ENCODE results near the gene GAS2L2. TPM values are rescaled to one million over a fixed set of nuclear protein-coding genes. Genes with fewer than 3 reads are reported as not detected.

Gene GAS2L2
- total RNA-seq, 1 donor from 2014 or later = 3.1 TPM

- no peak for TF ChIP-seq CTCF (IDR thresholded peaks at IDR 0.05)
- Histone ChIP-seq H3K27me3 (ENCODE audit: low read depth) (peaks cover 36% of the 10 kb centered on the region), H3K9me3 (no peaks in the 10 kb centered on the region), H3K36me3 (no peaks in the 10 kb centered on the region), H3K27ac (no peak overlapping the region), H3K4me3 (no peak overlapping the region), H3K4me1 (peaks cover 6% of the 10 kb centered on the region)
- ATAC-seq (no peak), DNase-seq (no peak)
- intact Hi-C loops (cut with DNase I) = loop anchor here (10.0 kb wide), 1 partner anchor 135 kb away; no protein-coding TSS in a partner anchor
Measured at GRCh38 chr17:35749560-35750412, 3.3 kb downstream of the GAS2L2 start.

- H3K27ac ChIP-seq = no peak overlapping the region
- H3K9me3 ChIP-seq = no peaks in the 10 kb centered on the region
- H3K4me1 ChIP-seq = peaks cover 6% of the 10 kb centered on the region
- no peaks in the 10 kb centered on the region for H3K36me3 ChIP-seq
- intact Hi-C loops (cut with DNase I) = loop anchor here (10.0 kb wide), 1 partner anchor 134 kb away; no protein-coding TSS in a partner anchor
- H3K27me3 ChIP-seq (ENCODE audit: low read depth) = peaks cover 36% of the 10 kb centered on the region
- DNase-seq (no peak), ATAC-seq (no peak)
- H3K4me3 ChIP-seq = no peak overlapping the region
- TF ChIP-seq CTCF (IDR thresholded peaks at IDR 0.05) = no peak
Measured at GRCh38 chr17:35748979-35749378, 4.1 kb downstream of the GAS2L2 start.

GRCh38 chr17:35748341-35748841 is 4.6 kb downstream of the GAS2L2 start:
- Histone ChIP-seq H3K27me3 (ENCODE audit: low read depth) (peaks cover 36% of the 10 kb centered on the region), H3K4me1 (peaks cover 6% of the 10 kb centered on the region), H3K36me3 (no peaks in the 10 kb centered on the region), H3K9me3 (no peaks in the 10 kb centered on the region), H3K4me3 (no peak overlapping the region), H3K27ac (no peak overlapping the region)
- ATAC-seq (peak; percentile 41 to 50), DNase-seq (no peak)
- TF ChIP-seq CTCF (IDR thresholded peaks at IDR 0.05) = no peak
- intact Hi-C loops (cut with DNase I) = loop anchor here (10.0 kb wide), 1 partner anchor 134 kb away; no protein-coding TSS in a partner anchor

- Histone ChIP-seq H3K4me1 (peaks cover 6% of the 10 kb centered on the region), H3K27ac (no peak overlapping the region), H3K4me3 (no peak overlapping the region), H3K9me3 (no peaks in the 10 kb centered on the region), H3K36me3 (no peaks in the 10 kb centered on the region), H3K27me3 (ENCODE audit: low read depth) (peaks cover 42% of the 10 kb centered on the region)
- intact Hi-C loops (cut with DNase I) = loop anchor here (10.0 kb wide), 1 partner anchor 133 kb away; no protein-coding TSS in a partner anchor
- DNase-seq (peak; percentile 72), ATAC-seq (peak; percentile 83 to 88)
- TF ChIP-seq CTCF (IDR thresholded peaks at IDR 0.05) = peak; percentile 88
Measured at GRCh38 chr17:35747540-35748017, 5.5 kb downstream of the GAS2L2 start.

GRCh38 chr17:35745749-35746320 is 7.2 kb downstream of the GAS2L2 start:
- DNase-seq = no peak

More at GRCh38 chr17:35745749-35746320, 7.2 kb downstream of the GAS2L2 start:
- no peak for ATAC-seq
- no peak for TF ChIP-seq CTCF (IDR thresholded peaks at IDR 0.05)
- Histone ChIP-seq H3K27me3 (ENCODE audit: low read depth) (peaks cover 58% of the 10 kb centered on the region), H3K9me3 (no peaks in the 10 kb centered on the region), H3K27ac (no peak overlapping the region), H3K36me3 (no peaks in the 10 kb centered on the region), H3K4me3 (no peak overlapping the region), H3K4me1 (peaks cover 13% of the 10 kb centered on the region)
- intact Hi-C loops (cut with DNase I) = loop anchor here (10.0 kb wide), 1 partner anchor 131 kb away; no protein-coding TSS in a partner anchor

Data from lower lobe of right lung (tissue), 2 donors.